ENCODE data around the gene SMIM20. TPM values are rescaled to one million over a fixed set of nuclear protein-coding genes. Genes with fewer than 3 reads are reported as not detected.

Gene SMIM20
- total and polyA plus RNA-seq, 4 donors, result 11.1 to 25.0 (median 20.4) TPM

DNA sequence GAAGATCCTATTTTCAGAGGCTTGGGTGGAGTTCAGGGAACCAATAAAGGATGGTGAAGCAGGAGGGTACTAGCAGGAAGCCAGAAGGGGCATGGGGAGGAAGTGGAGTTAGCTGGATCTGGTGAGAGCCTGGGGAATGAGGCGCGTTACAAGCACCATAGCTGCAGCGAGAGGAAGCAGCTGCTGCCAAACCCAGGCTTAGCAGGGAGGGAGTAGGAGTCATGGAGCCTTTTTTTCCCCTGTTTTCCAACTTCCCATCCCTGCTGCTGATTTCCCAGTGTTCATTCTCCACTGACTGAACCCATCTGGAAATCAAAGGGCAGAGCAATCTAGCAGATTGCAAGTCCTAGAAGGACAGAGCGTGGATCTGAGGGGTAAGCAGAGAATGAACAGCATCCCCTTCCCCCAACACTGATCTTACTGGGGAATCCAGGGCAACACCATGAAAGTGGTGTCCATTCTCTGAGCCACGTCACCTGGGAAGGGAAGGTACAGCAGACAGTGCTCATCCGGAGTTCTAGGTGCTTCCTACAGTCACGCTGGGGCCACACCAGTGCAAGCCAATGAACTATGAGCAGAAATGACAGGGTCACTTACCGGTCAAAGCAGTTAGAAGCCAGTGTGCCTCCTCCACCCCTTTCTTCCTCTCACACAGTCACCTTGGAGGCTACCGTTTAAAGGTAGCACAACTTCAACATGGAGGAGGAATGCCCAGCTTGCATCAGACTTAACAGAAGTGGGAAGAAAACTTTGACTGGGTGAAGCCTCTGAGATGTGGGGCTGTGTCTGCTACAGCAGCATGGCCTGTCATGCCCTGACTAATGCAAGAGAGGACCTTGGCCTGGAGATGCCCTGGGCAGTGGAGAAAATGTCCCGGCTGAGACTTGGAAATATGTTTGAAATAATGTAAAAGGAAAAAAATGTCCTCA, 36.7 kb downstream of the SMIM20 start (continued):
- TF ChIP-seq, protein P1, sequence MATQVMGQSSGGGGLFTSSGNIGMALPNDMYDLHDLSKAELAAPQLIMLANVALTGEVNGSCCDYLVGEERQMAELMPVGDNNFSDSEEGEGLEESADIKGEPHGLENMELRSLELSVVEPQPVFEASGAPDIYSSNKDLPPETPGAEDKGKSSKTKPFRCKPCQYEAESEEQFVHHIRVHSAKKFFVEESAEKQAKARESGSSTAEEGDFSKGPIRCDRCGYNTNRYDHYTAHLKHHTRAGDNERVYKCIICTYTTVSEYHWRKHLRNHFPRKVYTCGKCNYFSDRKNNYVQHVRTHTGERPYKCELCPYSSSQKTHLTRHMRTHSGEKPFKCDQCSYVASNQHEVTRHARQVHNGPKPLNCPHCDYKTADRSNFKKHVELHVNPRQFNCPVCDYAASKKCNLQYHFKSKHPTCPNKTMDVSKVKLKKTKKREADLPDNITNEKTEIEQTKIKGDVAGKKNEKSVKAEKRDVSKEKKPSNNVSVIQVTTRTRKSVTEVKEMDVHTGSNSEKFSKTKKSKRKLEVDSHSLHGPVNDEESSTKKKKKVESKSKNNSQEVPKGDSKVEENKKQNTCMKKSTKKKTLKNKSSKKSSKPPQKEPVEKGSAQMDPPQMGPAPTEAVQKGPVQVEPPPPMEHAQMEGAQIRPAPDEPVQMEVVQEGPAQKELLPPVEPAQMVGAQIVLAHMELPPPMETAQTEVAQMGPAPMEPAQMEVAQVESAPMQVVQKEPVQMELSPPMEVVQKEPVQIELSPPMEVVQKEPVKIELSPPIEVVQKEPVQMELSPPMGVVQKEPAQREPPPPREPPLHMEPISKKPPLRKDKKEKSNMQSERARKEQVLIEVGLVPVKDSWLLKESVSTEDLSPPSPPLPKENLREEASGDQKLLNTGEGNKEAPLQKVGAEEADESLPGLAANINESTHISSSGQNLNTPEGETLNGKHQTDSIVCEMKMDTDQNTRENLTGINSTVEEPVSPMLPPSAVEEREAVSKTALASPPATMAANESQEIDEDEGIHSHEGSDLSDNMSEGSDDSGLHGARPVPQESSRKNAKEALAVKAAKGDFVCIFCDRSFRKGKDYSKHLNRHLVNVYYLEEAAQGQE (IDR thresholded peaks at IDR 0.05), result no peak
- no peak for TF ChIP-seq RAD21 (IDR thresholded peaks at IDR 0.05)
- no peak for TF ChIP-seq EGR1 (IDR thresholded peaks at IDR 0.05; ENCODE audit: low read depth in 2 of 2)
- no peak for TF ChIP-seq HNF4G (IDR thresholded peaks at IDR 0.05)
- no peak for TF ChIP-seq HNF4A (conservative IDR thresholded peaks at IDR 0.05)

DNA sequence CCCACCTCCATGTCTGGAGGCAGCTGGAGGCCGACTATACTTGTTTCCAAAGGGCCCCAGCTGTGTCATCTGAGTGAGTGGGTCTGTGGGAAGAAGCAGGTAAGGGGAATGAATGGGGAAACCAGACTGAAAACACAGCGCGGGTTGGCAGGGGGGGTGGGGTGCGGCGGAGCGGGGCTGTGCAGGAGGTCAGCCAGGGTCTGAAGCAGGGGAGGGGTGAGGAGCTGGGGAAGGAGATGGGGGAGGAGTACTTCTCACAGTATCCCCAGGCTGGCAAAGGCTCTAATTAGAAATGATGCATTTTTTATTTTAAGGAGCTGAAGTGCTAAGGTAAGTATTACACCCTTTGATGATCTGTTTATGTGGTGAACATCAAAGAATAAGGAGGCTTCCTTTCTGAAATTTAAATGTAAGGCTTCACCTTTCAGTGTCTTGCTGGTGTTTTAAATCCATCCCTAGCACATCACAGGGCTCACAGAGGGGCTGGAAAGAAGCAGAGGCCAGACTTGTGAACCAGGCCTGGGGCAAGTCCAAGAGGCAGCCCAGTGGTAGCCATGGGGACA, 37.5 kb downstream of the SMIM20 start:
- Histone ChIP-seq H3K4me1 (ENCODE audit: control insufficient read depth in 4 of 4, insufficient read depth in 4 of 4, low read length in 3 of 4) (peaks cover 2 to 10% (median 7%) of the 10 kb centered on the region in 4 donors), H3K27ac (ENCODE audit: low read depth in 1 of 2, low read length in 2 of 2) (no peak overlapping the region), H3K9me3 (ENCODE audit: control insufficient read depth in 4 of 4, low read length in 3 of 4) (no peaks in the 10 kb centered on the region), H3K4me3 (ENCODE audit: low read depth in 1 of 3, low read length in 3 of 3) (no peak overlapping the region), H3K9ac (ENCODE audit: low read depth in 1 of 2, low read length in 2 of 2) (no peak overlapping the region), H3K36me3 (ENCODE audit: control insufficient read depth in 4 of 4, insufficient read depth in 3 of 4, low read depth in 1 of 4, low read length in 3 of 4) (no peaks in the 10 kb centered on the region), H3K27me3 (ENCODE audit: control insufficient read depth in 4 of 4, insufficient read depth in 4 of 4, low read length in 3 of 4) (peaks cover 0 to 3% (median 0%) of the 10 kb centered on the region in 4 donors)
- 50% methylated on average over 6 of the region's 6 CpGs for WGBS
- DNase-seq (ENCODE audit: low spot score), result no peak
- no peak for TF ChIP-seq FOXA1 (IDR thresholded peaks at IDR 0.05)
- TF ChIP-seq, protein P2, sequence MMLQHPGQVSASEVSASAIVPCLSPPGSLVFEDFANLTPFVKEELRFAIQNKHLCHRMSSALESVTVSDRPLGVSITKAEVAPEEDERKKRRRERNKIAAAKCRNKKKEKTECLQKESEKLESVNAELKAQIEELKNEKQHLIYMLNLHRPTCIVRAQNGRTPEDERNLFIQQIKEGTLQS (IDR thresholded peaks at IDR 0.05), result no peak
- TF ChIP-seq FOXA2 (IDR thresholded peaks at IDR 0.05), result no peak
- no peak for TF ChIP-seq EGR1 (IDR thresholded peaks at IDR 0.05; ENCODE audit: low read depth in 2 of 2)
- no peak for TF ChIP-seq HNF4G (IDR thresholded peaks at IDR 0.05)
- TF ChIP-seq, protein P3, sequence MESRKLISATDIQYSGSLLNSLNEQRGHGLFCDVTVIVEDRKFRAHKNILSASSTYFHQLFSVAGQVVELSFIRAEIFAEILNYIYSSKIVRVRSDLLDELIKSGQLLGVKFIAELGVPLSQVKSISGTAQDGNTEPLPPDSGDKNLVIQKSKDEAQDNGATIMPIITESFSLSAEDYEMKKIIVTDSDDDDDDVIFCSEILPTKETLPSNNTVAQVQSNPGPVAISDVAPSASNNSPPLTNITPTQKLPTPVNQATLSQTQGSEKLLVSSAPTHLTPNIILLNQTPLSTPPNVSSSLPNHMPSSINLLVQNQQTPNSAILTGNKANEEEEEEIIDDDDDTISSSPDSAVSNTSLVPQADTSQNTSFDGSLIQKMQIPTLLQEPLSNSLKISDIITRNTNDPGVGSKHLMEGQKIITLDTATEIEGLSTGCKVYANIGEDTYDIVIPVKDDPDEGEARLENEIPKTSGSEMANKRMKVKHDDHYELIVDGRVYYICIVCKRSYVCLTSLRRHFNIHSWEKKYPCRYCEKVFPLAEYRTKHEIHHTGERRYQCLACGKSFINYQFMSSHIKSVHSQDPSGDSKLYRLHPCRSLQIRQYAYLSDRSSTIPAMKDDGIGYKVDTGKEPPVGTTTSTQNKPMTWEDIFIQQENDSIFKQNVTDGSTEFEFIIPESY (IDR thresholded peaks at IDR 0.05), result no peak
- TF ChIP-seq TAF1 (conservative IDR thresholded peaks at IDR 0.05), result no peak
- no peak for TF ChIP-seq YY1 (IDR thresholded peaks at IDR 0.05)
- TF ChIP-seq, protein P4, sequence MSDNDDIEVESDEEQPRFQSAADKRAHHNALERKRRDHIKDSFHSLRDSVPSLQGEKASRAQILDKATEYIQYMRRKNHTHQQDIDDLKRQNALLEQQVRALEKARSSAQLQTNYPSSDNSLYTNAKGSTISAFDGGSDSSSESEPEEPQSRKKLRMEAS (IDR thresholded peaks at IDR 0.05), result no peak
- no peak for TF ChIP-seq RAD21 (IDR thresholded peaks at IDR 0.05)
- TF ChIP-seq HNF4A (conservative IDR thresholded peaks at IDR 0.05), result no peak
- TF ChIP-seq NR2F2 (IDR thresholded peaks at IDR 0.05), result no peak
- TF ChIP-seq, protein P1 (IDR thresholded peaks at IDR 0.05), result no peak
- no peak for TF ChIP-seq RXRA (IDR thresholded peaks at IDR 0.05)
- no peak for TF ChIP-seq SP1 (IDR thresholded peaks at IDR 0.05)
- TF ChIP-seq, protein P5, sequence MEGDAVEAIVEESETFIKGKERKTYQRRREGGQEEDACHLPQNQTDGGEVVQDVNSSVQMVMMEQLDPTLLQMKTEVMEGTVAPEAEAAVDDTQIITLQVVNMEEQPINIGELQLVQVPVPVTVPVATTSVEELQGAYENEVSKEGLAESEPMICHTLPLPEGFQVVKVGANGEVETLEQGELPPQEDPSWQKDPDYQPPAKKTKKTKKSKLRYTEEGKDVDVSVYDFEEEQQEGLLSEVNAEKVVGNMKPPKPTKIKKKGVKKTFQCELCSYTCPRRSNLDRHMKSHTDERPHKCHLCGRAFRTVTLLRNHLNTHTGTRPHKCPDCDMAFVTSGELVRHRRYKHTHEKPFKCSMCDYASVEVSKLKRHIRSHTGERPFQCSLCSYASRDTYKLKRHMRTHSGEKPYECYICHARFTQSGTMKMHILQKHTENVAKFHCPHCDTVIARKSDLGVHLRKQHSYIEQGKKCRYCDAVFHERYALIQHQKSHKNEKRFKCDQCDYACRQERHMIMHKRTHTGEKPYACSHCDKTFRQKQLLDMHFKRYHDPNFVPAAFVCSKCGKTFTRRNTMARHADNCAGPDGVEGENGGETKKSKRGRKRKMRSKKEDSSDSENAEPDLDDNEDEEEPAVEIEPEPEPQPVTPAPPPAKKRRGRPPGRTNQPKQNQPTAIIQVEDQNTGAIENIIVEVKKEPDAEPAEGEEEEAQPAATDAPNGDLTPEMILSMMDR (IDR thresholded peaks at IDR 0.05; ENCODE audit: low read depth, low read length, missing input control), result no peak

Data from liver (tissue), 9 donors.